ENCODE data around the gene PTPN4. TPM values are rescaled to one million over a fixed set of nuclear protein-coding genes. Genes with fewer than 3 reads are reported as not detected.
A peak's percentile ranks its signal among the peaks of the same experiment; 100 is the strongest.

PTPN4 gene
- total and polyA plus RNA-seq, 2 of the 13 experiments (the other 11 are each of a cell fraction or from before 2014, with no cell fraction given) = 20.3 to 34.6 TPM

GRCh38 chr2:120032297-120032696 lies 272.6 kb downstream of the PTPN4 start:
- no TSS peak for BruUV-seq (replicated peaks)
- FAIRE-seq (no peak), DNase-seq (ENCODE audit: low spot score) (no peak), ATAC-seq (peak; percentile 56; the same call in 2 of the 3 replicates)
- TF ChIP-seq ZNF407 (CRISPR knock-in tag; IDR thresholded peaks at IDR 0.05; ENCODE audit: not compliant biosample characterization) = no peak
- TF ChIP-seq, protein P1, sequence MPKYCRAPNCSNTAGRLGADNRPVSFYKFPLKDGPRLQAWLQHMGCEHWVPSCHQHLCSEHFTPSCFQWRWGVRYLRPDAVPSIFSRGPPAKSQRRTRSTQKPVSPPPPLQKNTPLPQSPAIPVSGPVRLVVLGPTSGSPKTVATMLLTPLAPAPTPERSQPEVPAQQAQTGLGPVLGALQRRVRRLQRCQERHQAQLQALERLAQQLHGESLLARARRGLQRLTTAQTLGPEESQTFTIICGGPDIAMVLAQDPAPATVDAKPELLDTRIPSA (CRISPR knock-in tag; IDR thresholded peaks at IDR 0.05; ENCODE audit: borderline replicate concordance) = no peak
- TF ChIP-seq ZNF577 (CRISPR knock-in tag; IDR thresholded peaks at IDR 0.05; ENCODE audit: borderline replicate concordance, low read depth) = no peak
- no peak for TF ChIP-seq KLF9 (CRISPR knock-in tag; IDR thresholded peaks at IDR 0.05; ENCODE audit: low read depth)
- TF ChIP-seq, protein P2, sequence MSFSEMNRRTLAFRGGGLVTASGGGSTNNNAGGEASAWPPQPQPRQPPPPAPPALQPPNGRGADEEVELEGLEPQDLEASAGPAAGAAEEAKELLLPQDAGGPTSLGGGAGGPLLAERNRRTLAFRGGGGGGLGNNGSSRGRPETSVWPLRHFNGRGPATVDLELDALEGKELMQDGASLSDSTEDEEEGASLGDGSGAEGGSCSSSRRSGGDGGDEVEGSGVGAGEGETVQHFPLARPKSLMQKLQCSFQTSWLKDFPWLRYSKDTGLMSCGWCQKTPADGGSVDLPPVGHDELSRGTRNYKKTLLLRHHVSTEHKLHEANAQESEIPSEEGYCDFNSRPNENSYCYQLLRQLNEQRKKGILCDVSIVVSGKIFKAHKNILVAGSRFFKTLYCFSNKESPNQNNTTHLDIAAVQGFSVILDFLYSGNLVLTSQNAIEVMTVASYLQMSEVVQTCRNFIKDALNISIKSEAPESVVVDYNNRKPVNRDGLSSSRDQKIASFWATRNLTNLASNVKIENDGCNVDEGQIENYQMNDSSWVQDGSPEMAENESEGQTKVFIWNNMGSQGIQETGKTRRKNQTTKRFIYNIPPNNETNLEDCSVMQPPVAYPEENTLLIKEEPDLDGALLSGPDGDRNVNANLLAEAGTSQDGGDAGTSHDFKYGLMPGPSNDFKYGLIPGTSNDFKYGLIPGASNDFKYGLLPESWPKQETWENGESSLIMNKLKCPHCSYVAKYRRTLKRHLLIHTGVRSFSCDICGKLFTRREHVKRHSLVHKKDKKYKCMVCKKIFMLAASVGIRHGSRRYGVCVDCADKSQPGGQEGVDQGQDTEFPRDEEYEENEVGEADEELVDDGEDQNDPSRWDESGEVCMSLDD (CRISPR knock-in tag; IDR thresholded peaks at IDR 0.05; ENCODE audit: borderline replicate concordance) = no peak
- no peak for TF ChIP-seq CAMTA2 (CRISPR knock-in tag; IDR thresholded peaks at IDR 0.05; ENCODE audit: borderline replicate concordance)
- TF ChIP-seq NCOA5 (CRISPR knock-in tag; IDR thresholded peaks at IDR 0.05) = no peak
- no peak for TF ChIP-seq ELF1 (CRISPR knock-in tag; IDR thresholded peaks at IDR 0.05)
- Histone ChIP-seq H3K4me3 (replicated peaks in 1 of 3; ENCODE audit: insufficient read depth in 1 of 3, low read depth in 2 of 3, low read length in 3 of 3) (no peak overlapping the region), H3K4me1 (ENCODE audit: insufficient read depth, low read length) (peaks cover 23% of the 10 kb centered on the region), H3K36me3 (replicated peaks in 1 of 2; ENCODE audit: control insufficient read depth in 1 of 2, insufficient read depth in 2 of 2, low read length in 2 of 2) (peaks cover 0 to 5% of the 10 kb centered on the region in 2 experiments; a peak in 2 of 5 replicates), H3K9ac (ENCODE audit: insufficient read depth, low read depth, low read length) (no peak overlapping the region), H3K79me2 (ENCODE audit: insufficient read depth, low read length) (peaks cover 77% of the 10 kb centered on the region), H3K27me3 (ENCODE audit: control insufficient read depth in 1 of 2, insufficient read depth in 2 of 2, low read length in 2 of 2) (no peaks in the 10 kb centered on the region), H4K20me1 (ENCODE audit: insufficient read depth, low read length) (peaks cover 18% of the 10 kb centered on the region), H2AFZ (ENCODE audit: low read length) (no peak overlapping the region), H3K9me3 (ENCODE audit: low read length) (no peaks in the 10 kb centered on the region), H3K27ac (ENCODE audit: extremely low read length, insufficient read depth, low read length) (no peak overlapping the region), H3K4me2 (ENCODE audit: low read depth, low read length) (no peak overlapping the region)
- intact Hi-C loops (cut with micrococcal nuclease; ENCODE audit: unreplicated experiment) (no loop called here), in situ Hi-C loops (cut with HindIII; ENCODE audit: extremely low pct_ligation_motif_present, low pct_unique_long_range_greater_than_20kb) (no loop called here)
- CTCF ChIA-PET (ENCODE audit: low intra/inter-chr PET ratio, low total read pairs) = no interaction called here
- POLR2A ChIA-PET = no interaction called here
- 80% methylated on average over 3 of the region's 3 CpGs for WGBS (ENCODE audit: low lambda C conversion rate)

All from HepG2 (cell line).